HCT116 (cell line): Measurements from ENCODE around the gene DTD1.

Experiments
- CTCF ChIP-seq, 3 experiments: fragments of 200-600 bp in 1 of 3; sonication (generic) in 1 of 3; IDR thresholded peaks in 2 of 3; conservative IDR thresholded peaks in 1 of 3; 2 replicates each; pipeline ENCODE4 v1.5.1; 2012 to 2017; ENCODE audit warnings: low read depth in 2 of 3, low read length in 2 of 3, antibody characterized with exemption in 1 of 3, borderline replicate concordance in 1 of 3, control low read depth in 1 of 3, mild to moderate bottlenecking in 1 of 3, mixed read lengths in 1 of 3, mixed run types in 1 of 3, moderate library complexity in 1 of 3; ENCODE audit not compliant: insufficient read depth in 1 of 3
- MAX ChIP-seq: IDR thresholded peaks from 2 replicates; pipeline ENCODE4 v1.6.1; 2012

- TF ChIP-seq CTCF (IDR thresholded peaks at IDR 0.05 in 2 of 3, conservative IDR thresholded peaks at IDR 0.05 in 1 of 3; ENCODE audit: borderline replicate concordance in 1 of 3, insufficient read depth in 1 of 3, low read depth in 2 of 3, low read length in 2 of 3) (no peak), MAX (no peak)
Observed at GRCh38 chr20:18624948-18625347, 37.1 kb downstream of the DTD1 start.
